B cell (primary cell): ENCODE data around the gene RELCH. TPM values are rescaled to one million over a fixed set of nuclear protein-coding genes. Genes with fewer than 3 reads are reported as not detected.

Experiments used
- ATAC-seq: fragments of 200-7000 bp; cut with Tn5 transposase; one replicate; pipeline ENCODE4 v1.10.0; 2021; ENCODE audit warnings: low read depth, mild to moderate bottlenecking, moderate number of reproducible peaks, moderate library complexity
- CTCF ChIA-PET: fragments of 350-600 bp; sonication (Branson Sonifier 250); formaldehyde crosslinking; loops from one replicate; lab custom pipeline; 2021; ENCODE audit warnings: antibody characterized with exemption, inconsistent platforms; lab: Charles Lee
- POLR2A ChIA-PET: fragments of 350-600 bp; sonication (Branson Sonifier 250); formaldehyde crosslinking; loops from one replicate; lab custom pipeline; 2021; ENCODE audit warnings: antibody characterized with exemption; lab: Charles Lee
- DNase-seq: peaks from one replicate; pipeline ENCODE4 v3.0.0; 2013
- H2AFZ ChIP-seq: 2 replicates; pipeline ENCODE4 v1.6.1; 2012; ENCODE audit warnings: mild to moderate bottlenecking, low read depth, low read length; ENCODE audit not compliant: insufficient read depth, poor library complexity, severe bottlenecking
- H3K27ac ChIP-seq, 2 donors: 1 replicate in 1 of 2; 2 replicates in 1 of 2; pipeline ENCODE4 v1.5.1; 2012 to 2013; ENCODE audit warnings: low read length in 2 of 2, mild to moderate bottlenecking in 2 of 2, moderate library complexity in 1 of 2
- H3K27me3 ChIP-seq, 4 experiments: fragments of 200-600 bp in 1 of 4; sonication (generic) in 1 of 4; replicated peaks in 1 of 4; 1 replicate in 2 of 4; 2 replicates in 2 of 4; pipeline versions ENCODE4 v1.6.1 to v1.7.0; 2013 to 2016; ENCODE audit warnings: low read length in 3 of 4, mild to moderate bottlenecking in 2 of 4, mixed read lengths in 1 of 4, moderate library complexity in 1 of 4; ENCODE audit not compliant: insufficient read depth in 4 of 4, control insufficient read depth in 3 of 4; ENCODE audit errors: control extremely low read depth in 1 of 4
- H3K36me3 ChIP-seq, 2 experiments: replicated peaks in 1 of 2; 1 replicate in 1 of 2; 2 replicates in 1 of 2; pipeline versions ENCODE4 v1.6.1 to v1.7.1; 2013; ENCODE audit warnings: low read length in 1 of 2; ENCODE audit not compliant: insufficient read depth in 2 of 2, control insufficient read depth in 1 of 2; ENCODE audit errors: control extremely low read depth in 1 of 2, extremely low read depth in 1 of 2
- H3K4me1 ChIP-seq, 2 donors: fragments of 200-600 bp in 1 of 2; sonication (generic) in 1 of 2; 1 replicate in 1 of 2; 2 replicates in 1 of 2; pipeline versions ENCODE4 v1.5.1 to v1.6.1; 2013 to 2017; ENCODE audit warnings: low read length in 2 of 2; ENCODE audit not compliant: control insufficient read depth in 2 of 2, insufficient read depth in 2 of 2
- H3K4me2 ChIP-seq: replicated peaks from 2 replicates; pipeline ENCODE3; 2012; ENCODE audit warnings: mild to moderate bottlenecking, low read depth, low read length; ENCODE audit not compliant: poor library complexity, severe bottlenecking
- H3K4me3 ChIP-seq, 5 experiments: fragments of 200-600 bp in 1 of 5; sonication (generic) in 1 of 5; 1 replicate in 3 of 5; 2 replicates in 2 of 5; pipeline versions ENCODE4 v1.5.1 to v1.7.0; 2011 to 2016; ENCODE audit warnings: low read length in 4 of 5, mild to moderate bottlenecking in 4 of 5, low read depth in 2 of 5, control low read depth in 1 of 5, moderate library complexity in 1 of 5; ENCODE audit not compliant: insufficient read depth in 1 of 5; ENCODE audit errors: control extremely low read depth in 1 of 5, extremely low read depth in 1 of 5
- H3K79me2 ChIP-seq: fragments of 200-600 bp; sonication (generic); one replicate; pipeline ENCODE4 v1.6.0; 2016; ENCODE audit warnings: low read length; ENCODE audit not compliant: control insufficient read depth, insufficient read depth
- H3K9ac ChIP-seq: fragments of 200-600 bp; sonication (generic); 2 replicates; pipeline ENCODE4 v1.6.1; 2017; ENCODE audit warnings: mild to moderate bottlenecking, low read length, moderate library complexity
- H3K9me3 ChIP-seq, 3 donors: one replicate each; pipeline versions ENCODE4 v1.6.1 to v1.7.1; 2013; ENCODE audit warnings: low read length in 2 of 3; ENCODE audit not compliant: control insufficient read depth in 2 of 3, insufficient read depth in 1 of 3; ENCODE audit errors: control extremely low read depth in 1 of 3
- H4K20me1 ChIP-seq: 2 replicates; pipeline ENCODE4 v1.6.0; 2012; ENCODE audit warnings: mild to moderate bottlenecking, low read length; ENCODE audit not compliant: insufficient read depth, control insufficient read depth, poor library complexity, severe bottlenecking
- H3K27ac Mint-ChIP-seq: one replicate; pipeline ENCODE4 v1.8.0; 2021; ENCODE audit warnings: mixed read lengths
- H3K27me3 Mint-ChIP-seq: one replicate; pipeline ENCODE4 v1.8.0; 2021; ENCODE audit warnings: mixed read lengths
- H3K4me1 Mint-ChIP-seq: one replicate; pipeline ENCODE4 v1.8.0; 2021; ENCODE audit warnings: mixed read lengths
- H3K4me3 Mint-ChIP-seq: one replicate; pipeline ENCODE4 v1.8.0; 2021; ENCODE audit warnings: mixed read lengths
- H3K9me3 Mint-ChIP-seq: one replicate; pipeline ENCODE4 v1.8.0; 2022; ENCODE audit warnings: mixed read lengths; ENCODE audit not compliant: insufficient read depth
- EZH2 ChIP-seq: IDR thresholded peaks from 2 replicates; pipeline ENCODE4 v1.6.1; 2012; ENCODE audit warnings: borderline replicate concordance, low read depth, mild to moderate bottlenecking, moderate library complexity, low read length; ENCODE audit not compliant: insufficient read depth, poor library complexity, severe bottlenecking
- WGBS: methylation state at CpG from one replicate; pipeline ENCODE4 v1.1.5; 2013; ENCODE audit warnings: missing lambda C conversion rate; ENCODE audit not compliant: insufficient coverage; 5-methylcytosine and 5-hydroxymethylcytosine counted together
- intact Hi-C: fragments of 100-400 bp; cut with micrococcal nuclease; formaldehyde crosslinking; loops from one replicate; pipeline ENCODE4 v1.10.0; 2022
- polyA plus RNA-seq: library from polyadenylated mRNA; depleted of rRNA; stranded (reverse); fragments of >200 nt; gene quantifications from 2 replicates; pipeline ENCODE4 v1.2.3, GENCODE V29; 2012
- total RNA-seq, 2 donors: library from RNA; stranded (reverse); fragments of 120-200 nt in 1 of 2; gene quantifications; 1 replicate in 1 of 2; 2 replicates in 1 of 2; pipeline versions ENCODE4 v1.2.3 to v1.2.4, GENCODE V29; 2013 to 2022
- TF ChIP-seq, protein P1 (sequence below): fragments of 200-600 bp; IDR thresholded peaks from one replicate; pipeline ENCODE4 v1.8.0; 2022; ENCODE audit warnings: antibody characterized with exemption, mild to moderate bottlenecking

The RELCH gene
- total and polyA plus RNA-seq, 2 donors (not counting 1 experiment from before 2014, with no cell fraction given) = 17.6 to 77.9 TPM

DNA sequence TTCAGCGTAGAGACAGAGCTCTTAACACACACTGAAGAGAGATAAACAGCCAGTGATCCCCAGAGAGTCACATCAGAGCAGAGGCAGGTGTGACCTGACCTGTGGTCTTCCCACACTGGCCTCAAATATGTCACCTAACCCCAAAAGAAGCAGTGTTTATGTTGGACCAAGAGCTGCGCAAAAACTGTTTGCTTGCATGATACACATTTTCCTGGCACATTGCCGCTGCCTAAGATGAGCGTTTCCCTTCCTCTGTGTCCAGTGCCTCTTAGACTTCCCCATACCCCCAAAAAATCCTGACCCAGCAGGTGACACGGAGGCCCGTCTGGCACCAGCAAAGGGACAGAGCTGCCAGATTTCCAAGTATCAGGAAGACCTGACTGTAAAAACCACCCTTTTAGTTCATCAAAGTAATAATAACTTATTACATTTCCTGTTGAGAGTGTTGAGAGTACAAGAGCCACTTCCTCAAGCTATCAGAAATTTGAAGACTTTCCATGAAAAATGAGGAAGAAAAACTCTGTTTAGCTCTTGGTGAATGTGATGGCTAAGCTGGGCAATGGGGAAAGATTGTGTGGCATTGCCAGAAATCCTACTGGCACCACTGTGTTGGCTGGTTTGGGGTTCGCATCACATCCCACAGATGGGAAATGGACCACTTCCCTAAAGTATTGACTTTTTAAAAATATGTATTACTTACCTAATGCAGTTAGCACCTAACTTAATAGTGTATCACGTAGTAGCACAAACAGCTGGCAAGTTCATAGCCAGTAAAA, 144.7 kb downstream of the RELCH start:
- DNase-seq (no peak), ATAC-seq (no peak)
- H2AFZ ChIP-seq = no peak overlapping the region
- no peak overlapping the region for H3K27ac Mint-ChIP-seq
- no peaks in the 10 kb centered on the region for H3K9me3 ChIP-seq
- no peaks in the 10 kb centered on the region for H3K36me3 ChIP-seq
- peaks cover 81% of the 10 kb centered on the region for H3K27me3 Mint-ChIP-seq
- CTCF ChIA-PET = no interaction called here
- no peaks in the 10 kb centered on the region for H4K20me1 ChIP-seq
- no peak overlapping the region for H3K9ac ChIP-seq
- TF ChIP-seq, protein P1, sequence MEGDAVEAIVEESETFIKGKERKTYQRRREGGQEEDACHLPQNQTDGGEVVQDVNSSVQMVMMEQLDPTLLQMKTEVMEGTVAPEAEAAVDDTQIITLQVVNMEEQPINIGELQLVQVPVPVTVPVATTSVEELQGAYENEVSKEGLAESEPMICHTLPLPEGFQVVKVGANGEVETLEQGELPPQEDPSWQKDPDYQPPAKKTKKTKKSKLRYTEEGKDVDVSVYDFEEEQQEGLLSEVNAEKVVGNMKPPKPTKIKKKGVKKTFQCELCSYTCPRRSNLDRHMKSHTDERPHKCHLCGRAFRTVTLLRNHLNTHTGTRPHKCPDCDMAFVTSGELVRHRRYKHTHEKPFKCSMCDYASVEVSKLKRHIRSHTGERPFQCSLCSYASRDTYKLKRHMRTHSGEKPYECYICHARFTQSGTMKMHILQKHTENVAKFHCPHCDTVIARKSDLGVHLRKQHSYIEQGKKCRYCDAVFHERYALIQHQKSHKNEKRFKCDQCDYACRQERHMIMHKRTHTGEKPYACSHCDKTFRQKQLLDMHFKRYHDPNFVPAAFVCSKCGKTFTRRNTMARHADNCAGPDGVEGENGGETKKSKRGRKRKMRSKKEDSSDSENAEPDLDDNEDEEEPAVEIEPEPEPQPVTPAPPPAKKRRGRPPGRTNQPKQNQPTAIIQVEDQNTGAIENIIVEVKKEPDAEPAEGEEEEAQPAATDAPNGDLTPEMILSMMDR = no peak
- TF ChIP-seq EZH2 = no peak
- peaks cover 2% of the 10 kb centered on the region for H3K4me1 Mint-ChIP-seq
- H3K4me2 ChIP-seq = no peak overlapping the region
- POLR2A ChIA-PET = no interaction called here
- H3K4me3 ChIP-seq = no peak overlapping the region
- peaks cover 0 to 54% (median 36%) of the 10 kb centered on the region in 4 experiments for H3K27me3 ChIP-seq
- no peaks in the 10 kb centered on the region for H3K9me3 Mint-ChIP-seq
- H3K4me3 Mint-ChIP-seq = no peak overlapping the region
- peaks cover 3 to 6% of the 10 kb centered on the region in 2 donors for H3K4me1 ChIP-seq
- no peaks in the 10 kb centered on the region for H3K79me2 ChIP-seq
- no peak overlapping the region for H3K27ac ChIP-seq
- intact Hi-C loops = no loop called here
- WGBS = 85% methylated on average over 5 of the region's 8 CpGs

GRCh38 chr18:62332431-62332830, 145.4 kb downstream of the RELCH start:
- no peak for DNase-seq
- ATAC-seq = no peak
- H3K9ac ChIP-seq = no peak overlapping the region
- H3K27me3 ChIP-seq = peaks cover 0 to 47% (median 30%) of the 10 kb centered on the region in 4 experiments
- no peak overlapping the region for H2AFZ ChIP-seq
- intact Hi-C loops = no loop called here
- Mint-ChIP-seq H3K9me3 (no peaks in the 10 kb centered on the region), H3K4me3 (no peak overlapping the region), H3K4me1 (no peaks in the 10 kb centered on the region), H3K27me3 (peaks cover 77% of the 10 kb centered on the region), H3K27ac (no peak overlapping the region)
- H3K36me3 ChIP-seq = no peaks in the 10 kb centered on the region
- CTCF ChIA-PET = no interaction called here
- H3K27ac ChIP-seq = no peak overlapping the region
- H3K4me1 ChIP-seq = peaks cover under 1 to 3% of the 10 kb centered on the region in 2 donors
- POLR2A ChIA-PET = no interaction called here
- no peaks in the 10 kb centered on the region for H3K9me3 ChIP-seq
- no peaks in the 10 kb centered on the region for H4K20me1 ChIP-seq
- no peaks in the 10 kb centered on the region for H3K79me2 ChIP-seq
- WGBS = 30% methylated on average over 2 of the region's 3 CpGs
- no peak overlapping the region for H3K4me2 ChIP-seq
- TF ChIP-seq, protein P1 = no peak
- no peak for TF ChIP-seq EZH2
- no peak overlapping the region for H3K4me3 ChIP-seq
